ENCODE data around the gene ZNF556.

Gene ZNF556

DNA sequence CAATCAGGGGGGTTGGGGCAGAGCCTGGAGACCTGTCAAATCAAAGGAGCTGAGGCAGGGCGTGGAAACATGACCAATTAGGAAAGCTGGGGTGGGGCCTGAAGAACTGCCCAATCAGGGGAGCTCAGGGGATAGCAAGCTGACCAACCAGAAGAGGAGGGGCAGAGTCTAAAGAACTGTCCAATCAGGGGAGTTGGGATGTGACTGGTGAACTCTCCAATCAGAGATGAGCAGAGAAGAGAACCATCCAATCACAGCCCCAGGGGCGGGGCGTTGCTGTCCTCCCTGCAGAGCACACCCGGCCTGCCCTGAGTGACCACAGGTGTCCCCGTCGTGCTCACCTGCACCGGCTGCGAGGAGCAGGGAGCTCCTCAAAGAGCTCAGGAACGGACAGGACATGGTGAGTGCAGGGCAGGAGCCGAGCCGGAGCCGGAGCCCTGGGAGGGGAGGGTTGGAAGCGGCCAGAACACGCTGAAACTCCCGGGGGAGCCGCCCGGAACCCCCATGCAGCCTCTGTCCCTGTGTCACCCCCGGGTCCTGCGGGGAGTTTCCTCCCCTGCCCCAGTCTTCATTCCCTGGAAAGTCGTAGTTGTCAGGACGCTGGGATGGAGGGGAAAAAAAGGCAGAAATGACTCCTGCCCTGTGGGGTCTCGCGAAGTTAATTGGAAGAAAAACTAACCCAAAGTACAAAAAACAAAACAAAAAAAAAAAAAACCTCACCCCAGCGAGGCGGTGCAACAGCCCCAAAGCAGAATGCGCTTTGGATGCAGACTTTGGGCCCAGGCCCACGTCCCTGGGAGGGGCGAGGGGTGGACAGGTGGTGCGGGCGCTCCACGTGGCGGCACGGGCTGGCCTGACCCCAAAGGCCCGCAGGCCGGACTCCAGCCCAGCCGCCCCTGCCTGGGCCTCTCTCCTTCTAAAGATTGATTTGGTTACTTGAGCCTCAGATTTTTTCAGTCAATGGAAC, at the start of gene ZNF556:
TSS of gene ZNF556 (plus strand) at position 311 of the 967 bp plus-strand sequence. CDS start at position 398, 87 bp downstream.
- no peak for DNase-seq

DNA sequence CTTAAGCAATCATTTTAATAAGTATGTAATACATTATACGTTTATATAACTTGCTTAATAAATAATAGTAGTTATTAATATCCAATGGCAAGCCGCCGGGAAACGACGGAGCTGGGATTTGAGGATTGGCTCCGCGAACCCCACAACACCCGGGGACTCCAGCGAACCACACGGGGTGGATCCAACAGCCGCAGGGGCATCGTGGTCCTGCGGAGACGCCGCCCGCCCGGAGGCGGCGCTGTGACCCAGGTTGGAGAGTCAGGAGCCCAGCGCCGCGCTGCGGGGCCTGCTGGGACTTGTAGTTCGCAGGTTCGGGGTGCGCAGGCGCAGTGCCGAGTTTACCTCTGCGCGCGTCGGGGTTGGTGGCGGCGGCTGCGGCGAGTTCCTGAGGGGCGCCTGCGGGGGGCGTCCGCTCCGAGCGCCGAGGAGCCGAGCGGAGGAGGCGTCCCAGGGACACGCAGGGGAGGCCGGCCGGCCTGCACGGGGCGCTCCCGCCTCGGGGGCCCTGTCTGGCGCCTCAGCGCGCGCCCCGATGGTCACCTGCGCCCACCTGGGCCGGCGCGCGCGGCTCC, 47.5 kb upstream of the ZNF556 start, which contains the start of gene ZNF554:
TSS of gene ZNF554 (plus strand) at position 329 of the 572 bp plus-strand sequence. CDS start at position 533, 204 bp downstream.
- DNase-seq, result peak; percentile 99

GRCh38 chr19:2820112-2820702, 46.9 kb upstream of the ZNF556 start:
- DNase-seq, result peak; percentile 25

DNA sequence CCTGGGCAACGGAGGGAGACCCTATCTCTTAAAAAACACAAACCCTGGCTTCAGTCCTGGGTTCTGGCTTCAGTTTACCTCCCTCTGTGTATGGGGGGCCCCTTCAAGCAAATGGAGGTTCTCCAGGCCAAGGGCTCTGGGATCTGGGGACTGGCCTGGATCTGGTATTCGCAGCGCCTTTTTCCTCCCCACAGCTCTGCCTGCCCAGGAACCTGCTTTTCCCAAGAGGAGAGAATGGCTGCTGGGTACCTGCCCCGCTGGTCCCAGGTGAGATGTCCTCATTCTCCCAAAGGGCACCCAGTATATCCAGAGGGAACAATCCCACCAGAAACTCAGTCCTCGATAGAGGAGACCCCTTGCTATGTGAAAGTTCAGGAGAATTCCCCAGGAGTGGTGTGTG, 44.3 kb upstream of the ZNF556 start:
- DNase-seq, result no peak

DNA sequence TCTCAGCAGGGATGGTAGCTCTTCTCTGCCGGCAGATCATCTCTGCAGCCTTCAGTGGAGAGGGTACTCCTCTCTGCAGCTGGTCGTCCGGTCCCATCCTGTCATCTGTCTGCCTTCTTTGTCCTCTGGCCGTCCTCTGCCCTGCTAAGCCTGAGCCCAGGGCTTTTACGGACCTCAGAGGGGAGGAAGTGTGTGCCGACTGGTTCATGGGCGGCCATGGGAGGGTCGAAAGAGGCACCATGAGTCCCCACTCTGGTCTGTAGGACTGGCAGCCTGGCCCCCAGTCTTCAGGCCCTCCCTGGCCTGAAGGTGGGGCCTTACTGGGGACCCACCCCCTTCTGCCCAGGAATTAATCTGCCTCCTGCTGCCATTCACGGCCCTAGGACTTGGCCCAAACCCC, 43.5 kb upstream of the ZNF556 start:
- DNase-seq, result no peak

- DNase-seq, result no peak
These were observed 43.0 kb upstream of the ZNF556 start for GRCh38 chr19:2824129-2824528.

- DNase-seq, result no peak
These were observed 40.1 kb upstream of the ZNF556 start for GRCh38 chr19:2827022-2827421.

DNA sequence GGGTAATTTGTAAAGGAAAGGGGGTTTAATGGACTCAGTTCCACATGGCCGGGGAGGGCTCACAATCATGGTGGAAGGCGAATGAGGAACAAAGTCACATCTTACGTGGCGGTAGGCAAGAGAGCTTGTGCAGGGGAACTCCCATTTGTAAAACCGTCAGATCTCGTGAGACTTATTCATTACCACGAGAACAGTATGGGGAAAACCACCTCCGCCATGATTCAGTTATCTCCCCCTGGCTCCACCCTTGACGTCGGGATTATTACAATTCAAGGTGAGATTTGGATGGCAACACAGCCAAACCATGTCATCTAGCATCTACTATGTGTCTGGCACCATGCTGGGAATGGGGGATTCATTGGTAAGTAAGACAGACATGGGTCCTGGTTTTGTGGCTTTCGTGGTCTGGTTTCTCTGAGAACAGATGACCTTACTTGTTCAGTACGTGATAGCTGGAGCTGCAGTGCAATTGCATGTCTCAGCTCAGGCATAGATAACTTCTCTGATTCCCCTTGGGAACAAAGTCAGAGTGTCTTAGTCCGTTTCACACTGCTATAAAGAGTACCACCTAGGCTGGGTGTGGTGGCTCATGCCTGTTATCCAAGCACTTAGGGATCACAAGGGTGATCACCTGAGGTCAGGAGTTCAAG, 39.2 kb upstream of the ZNF556 start:
- no peak for DNase-seq

DNA sequence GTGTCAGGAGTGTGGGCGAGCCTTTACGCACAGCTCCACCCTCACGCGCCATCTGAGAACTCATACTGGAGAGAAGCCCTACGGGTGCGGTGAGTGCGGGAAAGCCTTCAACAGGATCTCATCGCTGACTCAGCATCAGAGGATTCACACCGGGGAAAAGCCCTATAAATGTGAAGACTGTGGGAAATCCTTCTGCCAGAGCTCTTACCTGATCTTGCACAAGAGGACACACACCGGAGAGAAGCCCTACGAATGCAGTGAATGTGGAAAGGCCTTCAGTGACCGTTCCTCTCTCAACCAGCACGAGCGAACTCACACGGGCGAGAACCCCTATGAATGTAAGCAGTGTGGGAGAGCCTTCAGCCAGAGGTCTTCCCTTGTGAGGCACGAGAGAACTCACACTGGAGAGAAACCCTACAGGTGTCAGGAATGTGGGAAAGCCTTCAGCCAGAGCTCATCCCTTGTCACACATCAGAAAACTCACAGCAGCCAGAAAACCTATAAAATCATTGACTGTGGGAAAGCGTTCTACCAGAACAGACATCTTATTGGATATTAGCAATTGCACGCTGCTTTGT, 32.8 kb upstream of the ZNF556 start:
- no peak for DNase-seq

DNA sequence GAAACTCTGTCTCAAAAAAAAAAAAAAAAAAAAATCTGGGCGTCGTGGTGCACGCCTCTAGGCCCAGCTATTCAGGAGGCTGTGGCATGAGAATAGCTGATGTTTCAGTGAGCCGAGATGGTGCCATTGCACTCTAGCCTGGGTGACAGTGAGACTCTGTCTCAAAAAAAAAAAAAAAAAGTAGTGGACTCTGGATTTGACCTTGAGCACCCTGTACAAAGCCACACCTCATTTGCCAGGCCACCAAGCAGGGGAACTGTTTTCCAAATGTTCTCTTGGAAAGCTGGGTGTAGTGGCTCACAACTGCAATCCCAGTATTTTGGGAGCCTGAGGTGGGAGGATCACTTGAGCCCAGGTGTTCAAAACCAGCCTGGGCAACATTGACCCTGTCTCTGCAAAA, 29.7 kb upstream of the ZNF556 start:
- DNase-seq, result no peak

DNA sequence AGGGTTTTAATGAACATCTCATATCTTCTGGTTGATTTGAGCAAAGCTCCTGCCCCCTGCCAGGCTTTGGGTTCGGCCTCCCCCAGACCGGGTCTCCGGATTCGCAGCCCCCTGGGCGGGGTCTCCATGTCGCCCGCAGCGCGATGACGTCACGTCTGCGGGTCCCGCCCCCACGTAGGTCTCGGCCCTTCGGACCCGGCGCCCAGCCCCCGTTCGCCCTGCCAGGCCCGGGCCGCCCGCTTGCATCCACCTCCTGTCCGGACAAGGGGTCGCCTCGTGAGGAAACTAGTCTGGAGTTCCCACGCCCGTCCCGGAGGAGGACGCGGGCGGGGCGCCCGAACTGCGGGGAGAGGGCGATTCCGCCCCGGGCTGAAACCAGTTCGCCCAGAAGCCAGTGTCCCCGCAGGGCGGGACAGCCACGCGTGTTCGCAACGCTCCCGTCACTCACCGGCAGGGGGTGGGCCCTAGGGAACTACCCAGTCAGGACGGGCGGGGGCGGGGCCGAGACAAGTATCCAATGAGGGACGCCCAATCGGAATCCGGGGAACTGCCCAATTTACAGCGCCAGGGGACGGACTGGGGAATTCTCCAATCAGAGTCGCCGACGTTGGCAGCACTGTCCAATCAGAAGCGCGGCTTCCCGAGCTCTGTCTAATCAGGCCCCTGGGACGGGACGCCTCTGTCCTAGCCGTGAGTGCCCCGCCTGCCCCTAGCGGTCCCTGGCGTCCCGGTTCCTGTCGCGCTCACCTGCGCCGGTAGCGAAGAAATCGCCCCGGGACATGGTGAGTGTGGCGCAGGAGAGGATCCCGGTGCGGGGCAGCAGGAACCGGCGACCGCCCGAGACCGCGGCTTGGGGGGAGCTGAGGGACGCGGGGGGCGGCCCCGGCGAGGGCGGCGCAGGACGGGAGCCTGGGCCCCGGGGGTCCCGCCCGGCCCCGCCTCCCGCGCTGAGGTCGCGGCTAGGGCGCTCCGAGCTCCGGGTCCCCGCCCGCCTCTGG, 26.0 kb upstream of the ZNF556 start, which contains the start of gene ZNF555:
TSS of gene ZNF555 (plus strand) at position 682 of the 998 bp plus-strand sequence. CDS start at position 780, 98 bp downstream.
- peak; percentile 99 for DNase-seq

DNA sequence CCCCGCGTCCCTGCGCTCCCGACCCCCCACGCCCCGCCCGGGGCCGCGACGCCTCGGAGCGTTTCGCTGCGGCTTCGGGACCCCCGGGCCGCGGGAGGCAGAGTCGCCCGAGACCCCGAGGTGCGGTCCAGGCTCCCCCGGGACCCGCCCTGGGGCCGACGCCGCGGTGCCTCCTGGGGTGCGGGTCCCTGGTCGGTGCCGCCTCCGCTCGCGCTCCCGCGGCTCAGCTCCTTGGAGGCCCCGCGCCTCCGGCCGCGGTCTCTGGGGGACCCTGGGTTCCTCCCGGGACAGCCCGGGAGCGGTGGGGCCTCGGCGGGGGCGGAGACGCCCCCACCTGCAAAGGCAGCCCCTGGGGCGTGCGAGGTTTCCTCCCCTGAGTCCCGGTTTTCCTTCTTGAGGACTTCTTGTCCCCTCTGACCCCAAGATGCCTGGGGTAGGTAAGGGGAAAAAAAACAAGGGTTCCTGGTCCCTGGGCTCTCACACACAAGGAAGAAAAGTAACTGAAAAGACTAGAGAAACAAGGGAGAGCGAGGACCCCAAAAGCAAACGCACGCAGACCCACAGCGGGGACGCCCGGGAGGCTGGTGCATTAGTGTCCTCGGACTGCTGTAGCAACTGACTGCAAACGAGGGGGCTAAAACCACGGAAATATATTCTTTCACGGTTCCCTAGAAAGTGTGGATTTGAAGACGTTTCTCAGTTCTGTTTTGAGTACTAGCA, 25.1 kb upstream of the ZNF556 start:
- no peak for DNase-seq

- DNase-seq, result no peak
These were observed 22.0 kb upstream of the ZNF556 start for GRCh38 chr19:2845107-2845506.

DNA sequence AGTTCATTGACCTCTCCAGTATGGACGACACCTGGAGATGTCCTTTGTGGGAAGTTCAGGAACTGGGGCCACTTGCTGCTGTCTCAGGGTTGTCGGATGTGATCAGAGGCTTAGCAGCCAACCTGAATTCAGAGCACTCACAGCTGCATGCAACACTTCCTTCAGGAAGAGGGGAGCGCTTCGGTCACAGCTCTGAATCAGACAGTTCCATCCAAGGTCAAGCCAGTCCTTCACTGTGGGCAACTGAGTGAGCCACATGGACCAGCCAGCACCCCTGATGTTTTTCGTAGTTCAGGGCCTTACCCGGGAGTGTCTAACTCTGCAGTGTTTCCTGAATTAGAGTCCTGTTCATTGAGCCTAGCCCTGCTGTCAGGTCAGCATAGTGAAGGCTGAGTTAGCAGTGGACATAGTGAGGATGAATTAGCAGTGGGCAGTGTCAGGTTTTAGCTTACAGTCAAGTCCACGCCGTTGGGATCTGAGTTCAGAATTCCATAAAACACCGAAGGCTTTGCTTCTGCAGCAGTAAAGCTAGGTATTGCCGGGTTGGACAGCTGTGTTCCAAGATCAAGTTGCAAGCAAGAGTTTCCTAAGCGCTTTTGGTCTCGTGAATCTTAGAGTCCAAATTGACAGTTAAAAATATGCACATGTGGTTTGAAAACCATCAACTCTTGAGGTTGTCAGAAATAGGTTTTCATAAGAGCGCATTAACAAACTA, 20.8 kb upstream of the ZNF556 start:
- no peak for DNase-seq

- no peak for DNase-seq
These were observed 19.6 kb upstream of the ZNF556 start for GRCh38 chr19:2847507-2847906.

- no peak for DNase-seq
These were observed 18.5 kb upstream of the ZNF556 start for GRCh38 chr19:2848616-2849015.

DNA sequence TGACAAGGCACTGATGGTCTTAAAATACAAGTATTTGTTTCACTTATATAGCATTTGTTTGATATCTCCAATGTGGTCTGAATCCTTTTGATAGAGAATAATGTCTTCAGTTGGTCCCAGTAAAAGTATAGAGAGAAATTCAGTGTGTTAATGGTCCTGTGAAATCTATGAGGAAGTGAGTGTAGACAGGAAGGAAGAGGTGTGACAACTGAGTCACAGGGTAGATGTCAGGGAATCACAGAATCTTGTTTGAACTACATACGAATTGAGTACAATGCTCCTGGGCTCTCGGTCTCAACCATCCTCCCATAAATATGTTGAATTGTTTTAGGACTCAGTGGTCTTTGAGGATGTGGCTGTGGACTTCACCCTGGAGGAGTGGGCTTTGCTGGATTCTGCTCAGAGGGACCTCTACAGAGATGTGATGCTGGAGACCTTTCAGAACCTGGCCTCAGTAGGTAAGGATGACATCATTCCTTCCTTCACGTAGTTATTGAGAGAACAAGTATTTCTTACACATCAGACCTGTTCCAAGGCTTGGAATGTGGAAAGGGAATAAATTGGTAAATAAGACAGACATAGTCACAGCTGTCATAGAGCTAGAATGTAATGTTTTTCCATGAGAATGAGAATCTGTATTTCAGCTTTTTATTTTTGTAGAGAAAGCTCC, 16.7 kb upstream of the ZNF556 start:
- DNase-seq, result no peak

- no peak for DNase-seq
These were observed 14.5 kb upstream of the ZNF556 start for GRCh38 chr19:2852598-2852997.

DNA sequence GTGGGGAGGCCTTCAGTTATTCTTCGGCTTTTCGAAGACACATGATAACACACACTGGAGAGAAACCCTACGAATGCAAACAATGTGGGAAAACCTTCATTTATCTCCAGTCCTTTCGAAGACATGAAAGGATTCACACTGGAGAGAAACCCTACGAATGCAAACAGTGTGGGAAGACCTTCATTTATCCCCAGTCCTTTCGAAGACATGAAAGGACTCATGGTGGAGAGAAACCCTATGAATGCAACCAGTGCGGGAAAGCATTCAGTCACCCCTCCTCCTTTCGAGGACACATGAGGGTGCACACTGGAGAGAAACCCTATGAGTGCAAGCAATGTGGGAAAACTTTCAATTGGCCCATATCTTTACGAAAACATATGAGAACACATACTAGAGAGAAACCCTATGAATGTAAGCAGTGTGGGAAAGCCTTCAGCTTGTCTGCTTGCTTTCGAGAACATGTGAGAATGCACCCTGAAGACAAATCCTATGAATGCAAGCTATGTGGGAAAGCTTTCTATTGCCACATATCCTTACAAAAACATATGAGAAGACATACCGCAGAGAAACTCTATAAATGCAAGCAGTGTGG, 14.0 kb upstream of the ZNF556 start:
- DNase-seq, result no peak
